Pancreas (tissue), 10 donors: ENCODE data around the gene PCNX1. TPM values are rescaled to one million over a fixed set of nuclear protein-coding genes. Genes with fewer than 3 reads are reported as not detected.

Source experiments
- ATAC-seq, 4 donors: fragments of 200-7000 bp; cut with Tn5 transposase; one replicate each; pipeline versions ENCODE4 v1.8.0 to v1.9.1; 2020; ENCODE audit warnings: mild to moderate bottlenecking in 4 of 4, moderate library complexity in 4 of 4
- DNase-seq, 6 donors: peaks; one replicate each; pipeline ENCODE4 v3.0.0-alpha.2; 2020
- FAIRE-seq: peaks from 2 replicates; lab custom pipeline; 2012; peaks lifted over from hg19 to GRCh38; lab: Jason Lieb, UNC
- H3K27ac ChIP-seq, 4 donors: fragments of 200-600 bp; sonication (generic); 1 replicate in 3 of 4; 2 replicates in 1 of 4; pipeline versions ENCODE4 v1.5.0 to v1.8.0; 2020
- H3K27me3 ChIP-seq, 4 donors: fragments of 200-600 bp; one replicate each; pipeline ENCODE4 v1.8.0; 2021
- H3K36me3 ChIP-seq, 3 donors: fragments of 200-600 bp; sonication (generic) in 1 of 3; one replicate each; pipeline versions ENCODE4 v1.5.0 to v1.8.0; 2020 to 2021
- H3K4me1 ChIP-seq, 3 donors: fragments of 200-600 bp; one replicate each; pipeline ENCODE4 v1.8.0; 2021
- H3K4me3 ChIP-seq, 4 donors: fragments of 200-600 bp; sonication (generic) in 2 of 4; one replicate each; pipeline versions ENCODE4 v1.5.0 to v1.8.0; 2020 to 2021
- H3K9me3 ChIP-seq, 4 donors: fragments of 200-600 bp; one replicate each; pipeline ENCODE4 v1.8.0; 2021
- CTCF ChIP-seq, 4 donors: fragments of 200-600 bp; sonication (generic) in 3 of 4; IDR thresholded peaks; one replicate each; pipeline versions ENCODE4 v1.5.0 to v1.8.0; 2021; ENCODE audit warnings: antibody characterized with exemption in 4 of 4
- WGBS, 2 donors: extraction: QIAGEN DNeasy Blood & Tissue Kit; methylation state at CpG; one replicate each; pipeline ENCODE4 v1.1.7; 2013; 5-methylcytosine and 5-hydroxymethylcytosine counted together
- intact Hi-C, 3 donors: fragments of 100-400 bp; cut with DNase I; formaldehyde crosslinking; loops; one replicate each; pipeline versions ENCODE4 v1.11.1 to v1.14.2; 2022
- polyA plus RNA-seq, 2 donors: library from polyadenylated mRNA; stranded (reverse); fragments of 200-250 nt; gene quantifications; one replicate each; pipeline ENCODE4 v1.2.3, GENCODE V29; 2013
- total RNA-seq, 6 donors: library from RNA; stranded (reverse); fragmentation: NEBNext Ultra II Directional in 4 of 6; extraction: Animal tissue kit (Norgen Biotek cat#: 25700) in 4 of 6; gene quantifications; one replicate each; pipeline versions ENCODE4 v1.2.1 to v1.2.4, GENCODE V29; 2021 to 2023
- donor health status: healthy with polysubstance abuse.
- donor health status: DM: no; HTN: no; CAD: no; lungs with moderate emphysema.
- donor health status: DM: no; HTN: no; CAD: no.
- donor health status: control.
- donor health status: control.
- donor health status: Bipolar disorder and iron deficiency.
- donor health status: DM: yes; HTN: yes; CAD: no.
- donor health status: DM: no; HTN: no; CAD: no.
- donor health status: DM: no; HTN: no; CAD: no.
- donor health status: DM: yes; HTN: yes; CAD: no.

Gene PCNX1
- total and polyA plus RNA-seq, 8 donors = 5.0 to 28.7 (median 14.7) TPM

DNA sequence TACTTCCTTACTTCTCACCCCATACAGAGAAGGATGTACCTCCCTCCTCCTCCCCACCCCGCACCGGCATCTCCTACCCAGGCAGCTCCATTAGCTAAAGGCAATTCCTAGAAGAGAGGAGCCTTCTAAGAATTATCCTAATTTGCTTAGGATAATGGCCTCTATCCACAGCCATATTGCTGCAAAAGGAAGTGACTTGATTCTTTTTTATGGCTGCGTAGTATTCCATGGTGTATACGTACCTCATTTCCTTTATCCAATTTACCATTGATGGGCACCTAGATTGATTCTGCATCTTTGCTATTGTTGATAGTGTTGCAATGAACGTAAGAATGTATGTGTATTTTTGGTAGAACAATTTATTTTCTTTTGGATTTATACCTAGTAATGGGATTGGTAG lies 189.7 kb downstream of the PCNX1 start:
- H3K4me3 ChIP-seq = no peak overlapping the region
- no peak for ATAC-seq
- H3K9me3 ChIP-seq = no peaks in the 10 kb centered on the region
- FAIRE-seq = no peak
- TF ChIP-seq CTCF (IDR thresholded peaks at IDR 0.05) = no peak
- no peak for DNase-seq
- H3K27me3 ChIP-seq = no peaks in the 10 kb centered on the region
- H3K27ac ChIP-seq = no peak overlapping the region
- WGBS, 2 donors = 97 to 98% methylated on average over 5 of the region's 5 CpGs
- intact Hi-C loops = no loop called here
- H3K36me3 ChIP-seq = peaks cover 0 to 10% (median 0%) of the 10 kb centered on the region in 3 donors
- no peaks in the 10 kb centered on the region for H3K4me1 ChIP-seq

DNA sequence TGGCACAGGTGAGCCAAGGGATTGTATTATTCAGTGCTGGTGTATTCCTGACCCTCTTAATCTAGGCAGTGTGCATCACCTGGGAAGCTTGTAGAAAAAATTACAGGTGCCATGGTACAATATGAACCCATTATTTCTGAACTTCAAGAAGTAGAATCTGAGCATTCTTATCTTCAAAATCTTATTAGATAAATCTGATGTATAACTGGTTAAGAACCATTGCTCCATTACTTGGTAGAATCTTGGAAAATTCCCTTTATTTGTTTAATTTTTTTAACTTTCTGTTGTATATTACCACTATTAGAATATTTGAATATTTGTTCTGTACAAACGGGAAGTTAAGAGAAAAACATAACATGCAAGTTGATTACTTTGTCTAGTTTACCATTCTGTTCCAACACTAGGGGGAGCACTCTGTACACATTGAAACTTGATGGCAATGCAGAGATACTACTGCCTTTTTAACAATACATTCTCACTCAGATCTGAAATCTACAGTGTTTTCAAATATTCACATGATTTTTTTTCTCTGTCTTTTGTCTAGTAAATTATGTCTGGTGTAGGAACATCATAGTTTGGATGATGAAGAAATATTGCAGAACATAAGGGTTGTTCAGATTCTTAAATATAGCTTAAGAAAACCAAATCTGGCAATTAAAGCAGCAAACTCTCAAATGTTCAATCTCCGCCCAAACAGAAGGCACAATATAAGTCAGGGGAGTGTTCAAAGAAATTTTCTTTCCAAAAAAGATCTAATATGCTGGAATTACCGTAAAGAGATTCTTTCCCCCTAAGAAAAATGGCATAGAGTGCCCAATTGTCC lies 196.6 kb downstream of the PCNX1 start:
- H3K4me1 ChIP-seq = no peaks in the 10 kb centered on the region
- peak in 3 of 4 donors; percentile 74 to 82 (median 78) for ATAC-seq
- 58 to 59% methylated on average over 3 of the region's 3 CpGs for WGBS, 2 donors
- peak; percentile 38 to 81 (median 62) for TF ChIP-seq CTCF (IDR thresholded peaks at IDR 0.05)
- DNase-seq = no peak
- no peak overlapping the region for H3K4me3 ChIP-seq
- no peaks in the 10 kb centered on the region for H3K9me3 ChIP-seq
- H3K27ac ChIP-seq = no peak overlapping the region
- intact Hi-C loops = no loop called here
- no peaks in the 10 kb centered on the region for H3K27me3 ChIP-seq
- peaks cover 0 to 12% (median 0%) of the 10 kb centered on the region in 3 donors for H3K36me3 ChIP-seq
- FAIRE-seq = peak; percentile 97

DNA sequence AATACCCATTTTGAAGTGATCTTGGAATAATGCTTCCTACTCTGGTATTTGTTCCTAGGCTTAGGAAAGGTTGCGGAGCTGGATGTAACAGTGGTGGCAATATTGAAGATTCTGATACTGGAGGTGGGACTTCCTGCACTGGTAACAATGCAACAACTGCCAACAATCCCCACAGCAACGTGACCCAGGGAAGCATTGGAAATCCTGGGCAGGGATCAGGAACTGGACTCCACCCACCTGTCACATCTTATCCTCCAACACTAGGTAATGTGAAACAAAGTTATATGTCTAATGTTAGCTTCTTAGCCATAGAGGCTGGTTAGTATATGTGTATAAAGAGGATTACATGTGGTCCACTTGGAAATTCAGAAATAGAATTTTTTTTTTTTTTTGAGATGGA lies 197.9 kb downstream of the PCNX1 start:
- ATAC-seq = no peak
- H3K27me3 ChIP-seq = no peaks in the 10 kb centered on the region
- FAIRE-seq = no peak
- DNase-seq = no peak
- peaks cover 0 to 21% (median 0%) of the 10 kb centered on the region in 3 donors for H3K36me3 ChIP-seq
- H3K27ac ChIP-seq = no peak overlapping the region
- intact Hi-C loops = no loop called here
- no peak overlapping the region for H3K4me3 ChIP-seq
- H3K4me1 ChIP-seq = no peaks in the 10 kb centered on the region
- WGBS, 2 donors = 56 to 64% methylated on average over 2 of the region's 2 CpGs
- H3K9me3 ChIP-seq = no peaks in the 10 kb centered on the region
- TF ChIP-seq CTCF (IDR thresholded peaks at IDR 0.05) = no peak

GRCh38 chr14:71107921-71108320 lies 200.7 kb downstream of the PCNX1 start:
- FAIRE-seq = no peak
- 90% methylated on average over 2 of the region's 2 CpGs for whole genome bisulfite sequencing, 2 donors
- Histone ChIP-seq H3K9me3 (no peaks in the 10 kb centered on the region), H3K4me3 (no peak overlapping the region), H3K4me1 (no peaks in the 10 kb centered on the region), H3K36me3 (peaks cover 0 to 9% (median 4%) of the 10 kb centered on the region in 3 donors), H3K27me3 (no peaks in the 10 kb centered on the region), H3K27ac (no peak overlapping the region)
- ATAC-seq = no peak
- DNase-seq = no peak
- no peak for TF ChIP-seq CTCF (IDR thresholded peaks at IDR 0.05)
- intact Hi-C loops = no loop called here
